ENCODE measurements around the gene PCCA. TPM values are rescaled to one million over a fixed set of nuclear protein-coding genes. Genes with fewer than 3 reads are reported as not detected.

The PCCA gene
- polyA plus RNA-seq, 1 of the 3 experiments (the other 2 are of a cell fraction), result 7.3 TPM

DNA sequence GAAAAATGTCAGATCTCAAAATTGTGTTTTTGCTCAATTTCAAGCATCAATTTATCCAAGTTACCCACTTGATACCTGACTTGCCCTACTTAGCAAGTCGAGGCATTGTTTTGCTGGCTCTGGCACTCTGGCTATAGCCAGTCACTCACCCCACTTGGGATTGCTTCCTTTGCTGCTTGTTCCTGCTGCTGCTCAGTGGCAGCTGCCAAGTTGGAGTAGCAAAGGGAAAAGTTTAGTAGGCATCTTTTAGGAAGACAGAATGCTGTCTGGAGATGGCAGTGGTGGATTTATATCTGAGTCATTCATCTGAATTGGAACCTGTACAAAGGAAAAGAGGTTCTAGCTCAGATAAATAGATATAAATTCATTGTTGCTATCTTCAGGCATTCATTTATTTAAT is 41.2 kb downstream of the PCCA start:
- H3K27ac ChIP-seq (ENCODE audit: low read depth in 2 of 2, low read length in 1 of 2), result peak overlapping the region in 1 of 2 experiments; percentile 63; a peak in 2 of 4 replicates
- peak; percentile 30 for TF ChIP-seq TCF12 (IDR thresholded peaks at IDR 0.05)
- peak; percentile 48; the same call in 1 of the 2 replicates for TF ChIP-seq NFIC (IDR thresholded peaks at IDR 0.05; ENCODE audit: borderline replicate concordance)
- TF ChIP-seq JUND (IDR thresholded peaks at IDR 0.05), result peak; percentile 23; the same call in 1 of the 2 replicates
- TF ChIP-seq, protein P1, sequence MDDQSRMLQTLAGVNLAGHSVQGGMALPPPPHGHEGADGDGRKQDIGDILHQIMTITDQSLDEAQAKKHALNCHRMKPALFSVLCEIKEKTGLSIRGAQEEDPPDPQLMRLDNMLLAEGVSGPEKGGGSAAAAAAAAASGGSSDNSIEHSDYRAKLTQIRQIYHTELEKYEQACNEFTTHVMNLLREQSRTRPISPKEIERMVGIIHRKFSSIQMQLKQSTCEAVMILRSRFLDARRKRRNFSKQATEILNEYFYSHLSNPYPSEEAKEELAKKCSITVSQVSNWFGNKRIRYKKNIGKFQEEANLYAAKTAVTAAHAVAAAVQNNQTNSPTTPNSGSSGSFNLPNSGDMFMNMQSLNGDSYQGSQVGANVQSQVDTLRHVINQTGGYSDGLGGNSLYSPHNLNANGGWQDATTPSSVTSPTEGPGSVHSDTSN (IDR thresholded peaks at IDR 0.05), result peak; percentile 51
- TF ChIP-seq, protein P2, sequence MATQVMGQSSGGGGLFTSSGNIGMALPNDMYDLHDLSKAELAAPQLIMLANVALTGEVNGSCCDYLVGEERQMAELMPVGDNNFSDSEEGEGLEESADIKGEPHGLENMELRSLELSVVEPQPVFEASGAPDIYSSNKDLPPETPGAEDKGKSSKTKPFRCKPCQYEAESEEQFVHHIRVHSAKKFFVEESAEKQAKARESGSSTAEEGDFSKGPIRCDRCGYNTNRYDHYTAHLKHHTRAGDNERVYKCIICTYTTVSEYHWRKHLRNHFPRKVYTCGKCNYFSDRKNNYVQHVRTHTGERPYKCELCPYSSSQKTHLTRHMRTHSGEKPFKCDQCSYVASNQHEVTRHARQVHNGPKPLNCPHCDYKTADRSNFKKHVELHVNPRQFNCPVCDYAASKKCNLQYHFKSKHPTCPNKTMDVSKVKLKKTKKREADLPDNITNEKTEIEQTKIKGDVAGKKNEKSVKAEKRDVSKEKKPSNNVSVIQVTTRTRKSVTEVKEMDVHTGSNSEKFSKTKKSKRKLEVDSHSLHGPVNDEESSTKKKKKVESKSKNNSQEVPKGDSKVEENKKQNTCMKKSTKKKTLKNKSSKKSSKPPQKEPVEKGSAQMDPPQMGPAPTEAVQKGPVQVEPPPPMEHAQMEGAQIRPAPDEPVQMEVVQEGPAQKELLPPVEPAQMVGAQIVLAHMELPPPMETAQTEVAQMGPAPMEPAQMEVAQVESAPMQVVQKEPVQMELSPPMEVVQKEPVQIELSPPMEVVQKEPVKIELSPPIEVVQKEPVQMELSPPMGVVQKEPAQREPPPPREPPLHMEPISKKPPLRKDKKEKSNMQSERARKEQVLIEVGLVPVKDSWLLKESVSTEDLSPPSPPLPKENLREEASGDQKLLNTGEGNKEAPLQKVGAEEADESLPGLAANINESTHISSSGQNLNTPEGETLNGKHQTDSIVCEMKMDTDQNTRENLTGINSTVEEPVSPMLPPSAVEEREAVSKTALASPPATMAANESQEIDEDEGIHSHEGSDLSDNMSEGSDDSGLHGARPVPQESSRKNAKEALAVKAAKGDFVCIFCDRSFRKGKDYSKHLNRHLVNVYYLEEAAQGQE (IDR thresholded peaks at IDR 0.05; ENCODE audit: low read depth, low read length), result no peak
- ChIA-PET CTCF (interaction anchor here (0.6 to 1.3 kb wide), 2 partner anchors 105 to 184 kb away, joined by 4 to 5 read pairs; no protein-coding TSS in a partner anchor), POLR2A (no interaction called here)
- no peaks in the 10 kb centered on the region for H4K20me1 ChIP-seq (ENCODE audit: insufficient read depth)
- H3K79me2 ChIP-seq (ENCODE audit: insufficient read depth), result no peaks in the 10 kb centered on the region; the same call in 1 of the 2 replicates
- H3F3A ChIP-seq (replicated peaks; ENCODE audit: insufficient read depth), result peaks cover 14% of the 10 kb centered on the region
- peaks cover 7 to 30% of the 10 kb centered on the region in 2 experiments for H3K4me1 ChIP-seq (ENCODE audit: control insufficient read depth in 1 of 2, insufficient read depth in 2 of 2, low read depth in 1 of 2, low read length in 1 of 2)
- H3K9me2 ChIP-seq, result no peaks in the 10 kb centered on the region
- no peaks in the 10 kb centered on the region for H3K36me3 ChIP-seq (replicated peaks in 1 of 2; ENCODE audit: control insufficient read depth in 1 of 2, insufficient read depth in 2 of 2, low read length in 1 of 2)
- H3K9ac ChIP-seq, result no peak overlapping the region
- no peak overlapping the region for H3K4me2 ChIP-seq
- no peak overlapping the region for H2AFZ ChIP-seq (ENCODE audit: low read depth)
- H3K4me3 ChIP-seq (ENCODE audit: low read depth in 2 of 2, low read length in 1 of 2), result no peak overlapping the region
- no peaks in the 10 kb centered on the region for H3K27me3 ChIP-seq (ENCODE audit: insufficient read depth)
- DNase-seq, result no peak
- WGBS (ENCODE audit: low lambda C conversion rate), result 25% methylated on average over 1 of the region's 1 CpG
- H3K9me3 ChIP-seq, result no peaks in the 10 kb centered on the region

DNA sequence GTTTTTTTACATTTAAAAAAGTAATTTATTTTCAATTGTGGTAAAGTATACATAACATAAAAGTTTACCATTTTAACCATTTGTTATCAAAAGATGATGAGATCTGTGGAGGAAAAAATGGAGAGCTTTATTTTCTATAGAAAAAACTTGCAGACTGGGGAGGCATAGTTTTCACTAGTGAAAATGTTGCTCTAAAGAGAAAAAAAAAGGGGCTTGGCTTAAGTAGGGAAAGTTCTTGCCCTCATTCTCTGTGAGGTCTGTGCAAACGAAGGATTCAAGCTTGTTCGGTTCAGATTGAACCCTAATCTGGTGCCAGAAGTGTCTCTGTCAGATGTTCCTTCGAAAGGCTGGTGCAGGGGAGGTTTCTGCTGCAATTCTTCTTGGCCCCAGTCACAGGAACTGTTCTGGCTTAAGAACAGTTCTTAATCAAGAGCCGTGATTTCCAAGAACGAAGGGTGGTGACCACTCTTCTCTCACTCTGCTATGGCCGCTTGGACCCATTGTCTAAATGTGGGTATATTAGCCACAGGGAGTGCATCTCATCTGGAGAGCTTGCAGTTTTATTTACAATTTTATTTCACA is 42.1 kb downstream of the PCCA start:
- CTCF ChIA-PET, result interaction anchor here (0.6 to 1.3 kb wide), 4 partner anchors 42 to 455 kb away, joined by 3 to 4 read pairs (median 4); no protein-coding TSS in a partner anchor
- POLR2A ChIA-PET, result no interaction called here
- no peak overlapping the region for H3K9ac ChIP-seq
- 91% methylated on average over 6 of the region's 6 CpGs for WGBS (ENCODE audit: low lambda C conversion rate)
- H3K4me2 ChIP-seq, result no peak overlapping the region
- H3K27me3 ChIP-seq (ENCODE audit: insufficient read depth), result no peaks in the 10 kb centered on the region
- TF ChIP-seq, protein P3, sequence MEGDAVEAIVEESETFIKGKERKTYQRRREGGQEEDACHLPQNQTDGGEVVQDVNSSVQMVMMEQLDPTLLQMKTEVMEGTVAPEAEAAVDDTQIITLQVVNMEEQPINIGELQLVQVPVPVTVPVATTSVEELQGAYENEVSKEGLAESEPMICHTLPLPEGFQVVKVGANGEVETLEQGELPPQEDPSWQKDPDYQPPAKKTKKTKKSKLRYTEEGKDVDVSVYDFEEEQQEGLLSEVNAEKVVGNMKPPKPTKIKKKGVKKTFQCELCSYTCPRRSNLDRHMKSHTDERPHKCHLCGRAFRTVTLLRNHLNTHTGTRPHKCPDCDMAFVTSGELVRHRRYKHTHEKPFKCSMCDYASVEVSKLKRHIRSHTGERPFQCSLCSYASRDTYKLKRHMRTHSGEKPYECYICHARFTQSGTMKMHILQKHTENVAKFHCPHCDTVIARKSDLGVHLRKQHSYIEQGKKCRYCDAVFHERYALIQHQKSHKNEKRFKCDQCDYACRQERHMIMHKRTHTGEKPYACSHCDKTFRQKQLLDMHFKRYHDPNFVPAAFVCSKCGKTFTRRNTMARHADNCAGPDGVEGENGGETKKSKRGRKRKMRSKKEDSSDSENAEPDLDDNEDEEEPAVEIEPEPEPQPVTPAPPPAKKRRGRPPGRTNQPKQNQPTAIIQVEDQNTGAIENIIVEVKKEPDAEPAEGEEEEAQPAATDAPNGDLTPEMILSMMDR (IDR thresholded peaks at IDR 0.05), result no peak
- TF ChIP-seq, protein P2 (IDR thresholded peaks at IDR 0.05; ENCODE audit: low read depth, low read length), result no peak
- no peak for TF ChIP-seq GATA2 (CRISPR knock-in tag; IDR thresholded peaks at IDR 0.05)
- TF ChIP-seq MXI1 (IDR thresholded peaks at IDR 0.05; ENCODE audit: low read depth, low read length), result no peak
- H3K9me3 ChIP-seq, result no peaks in the 10 kb centered on the region
- H3K4me3 ChIP-seq (ENCODE audit: low read depth in 2 of 2, low read length in 1 of 2), result no peak overlapping the region
- H4K20me1 ChIP-seq (ENCODE audit: insufficient read depth), result no peaks in the 10 kb centered on the region
- H3K4me1 ChIP-seq (ENCODE audit: control insufficient read depth in 1 of 2, insufficient read depth in 2 of 2, low read depth in 1 of 2, low read length in 1 of 2), result peaks cover 7 to 30% of the 10 kb centered on the region in 2 experiments
- H3K79me2 ChIP-seq (ENCODE audit: insufficient read depth), result no peaks in the 10 kb centered on the region; the same call in 1 of the 2 replicates
- H2AFZ ChIP-seq (ENCODE audit: low read depth), result no peak overlapping the region
- no peaks in the 10 kb centered on the region for H3K36me3 ChIP-seq (replicated peaks in 1 of 2; ENCODE audit: control insufficient read depth in 1 of 2, insufficient read depth in 2 of 2, low read length in 1 of 2)
- no peak for DNase-seq
- no peaks in the 10 kb centered on the region for H3K9me2 ChIP-seq
- H3F3A ChIP-seq (replicated peaks; ENCODE audit: insufficient read depth), result peaks cover 14% of the 10 kb centered on the region
- H3K27ac ChIP-seq (ENCODE audit: low read depth in 2 of 2, low read length in 1 of 2), result peak overlapping the region in 1 of 2 experiments; percentile 80; a peak in 2 of 4 replicates
